ENCODE measurements around the gene TAF11L8.
"Not testable (repeated sequence)": the region's sequence is repeated elsewhere in the genome, so short reads cannot be mapped to it uniquely, and the experiment has no call there.

Gene TAF11L8

GRCh38 chr5:17590860-17591259 is at the start of gene TAF11L8:
TSS of gene TAF11L8 (minus strand) at chr5:17590960.
- not testable (repeated sequence) for DNase-seq

DNA sequence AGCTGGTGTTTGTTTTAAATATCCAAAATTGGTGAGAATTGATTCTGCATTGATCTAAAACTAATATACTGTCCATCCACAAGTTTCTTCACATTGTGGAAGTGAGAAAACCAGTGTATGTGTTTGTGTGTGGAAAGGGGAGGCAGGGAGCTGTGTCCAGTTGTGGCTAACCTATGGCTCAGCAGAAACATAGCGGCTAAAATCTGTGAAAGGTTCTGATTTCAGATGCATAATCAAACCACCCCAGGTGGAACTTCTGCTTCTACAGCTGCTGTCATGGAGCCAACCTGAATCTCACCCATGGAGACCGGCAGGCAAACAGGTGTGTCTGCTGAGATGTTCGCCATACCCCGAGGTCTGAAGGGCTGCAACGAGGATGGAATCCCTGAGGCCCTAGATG is 43.4 kb upstream of the TAF11L8 start, which contains the start of gene TAF11L14:
Gene TAF11L14, plus strand, starts transcription at position 301 of the 400 bp plus-strand sequence.
- no peak for DNase-seq

DNA sequence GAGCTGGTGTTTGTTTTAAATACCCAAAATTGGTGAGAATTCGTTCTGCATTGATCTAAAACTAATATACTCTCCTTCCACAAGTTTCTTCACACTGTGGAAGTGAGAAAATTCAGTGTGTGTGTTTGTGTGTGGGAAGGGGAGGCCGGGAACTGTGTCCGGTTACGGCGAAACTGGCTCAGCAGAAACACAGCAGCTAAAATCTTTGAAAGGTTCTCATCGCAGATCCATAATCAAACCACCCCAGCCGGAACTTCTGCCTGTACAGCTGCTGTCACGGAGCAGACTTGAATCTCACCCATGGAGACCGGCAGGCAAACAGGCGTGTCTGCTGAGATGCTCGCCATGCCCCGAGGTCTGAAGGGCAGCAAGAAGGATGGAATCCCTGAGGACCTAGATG is 41.0 kb upstream of the TAF11L8 start, which contains the start of gene TAF11L13:
Gene TAF11L13, plus strand, starts transcription at position 301 of the 400 bp plus-strand sequence.
- not testable (repeated sequence) for DNase-seq

DNA sequence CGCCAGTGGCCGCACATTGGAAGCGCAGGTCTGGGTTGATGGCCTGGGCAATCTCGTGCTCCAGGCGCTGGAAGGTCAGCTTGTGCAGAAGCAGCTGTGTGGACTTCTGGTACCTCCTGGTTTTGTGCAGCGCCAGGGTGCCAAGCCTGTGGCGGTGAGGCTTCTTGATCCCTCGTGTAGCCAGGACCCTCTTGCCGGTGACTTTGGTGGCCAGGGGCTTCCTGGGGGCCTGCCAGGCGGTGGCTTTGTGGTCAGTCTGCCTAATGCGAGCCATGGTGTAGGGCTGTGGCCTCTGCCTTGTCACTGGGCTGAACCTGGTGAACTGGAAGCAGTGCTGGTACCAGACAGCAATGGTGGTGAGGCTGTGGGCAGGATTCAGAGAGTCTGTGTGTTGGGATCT is 34.9 kb upstream of the TAF11L8 start:
- DNase-seq, result no peak

GRCh38 chr5:17620627-17621026 is 29.9 kb upstream of the TAF11L8 start:
- no peak for DNase-seq

GRCh38 chr5:17619354-17619753 is 28.6 kb upstream of the TAF11L8 start:
- no peak for DNase-seq

DNA sequence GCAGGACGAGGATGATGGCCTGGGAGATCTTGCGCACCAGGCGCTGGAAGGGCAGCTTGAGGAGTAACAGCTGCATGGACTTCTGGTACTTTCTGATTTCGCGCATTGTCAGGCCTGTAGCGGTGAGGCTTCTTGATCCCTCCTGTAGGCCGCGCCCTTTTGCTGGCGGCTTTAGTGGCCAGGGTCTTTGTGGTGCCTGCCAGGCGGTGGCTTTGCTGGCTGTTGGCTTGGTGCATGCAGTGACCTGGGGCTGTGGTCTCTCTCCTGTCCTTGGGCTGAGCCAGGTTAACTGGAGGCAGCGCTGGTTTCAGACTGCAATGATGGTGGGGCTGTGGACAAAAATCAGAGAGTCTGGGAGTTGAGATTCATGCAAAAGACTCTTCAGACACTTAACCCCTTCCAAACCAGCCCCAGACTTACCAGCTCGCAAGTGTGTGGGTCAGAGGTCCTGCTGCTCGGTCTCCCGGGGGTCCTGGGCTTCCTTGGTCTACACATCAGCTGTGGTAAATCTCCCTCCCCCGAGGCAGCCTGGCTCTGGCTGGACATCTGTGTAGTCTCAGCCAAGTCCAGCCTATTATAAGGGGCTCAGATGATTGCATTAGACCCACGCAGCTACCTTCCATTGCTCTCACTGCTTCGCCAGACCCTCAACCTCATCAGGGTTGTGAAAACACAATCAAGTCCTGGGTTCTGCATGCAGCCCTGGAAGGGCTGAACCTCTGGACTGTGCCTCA is 24.3 kb upstream of the TAF11L8 start:
- no peak for DNase-seq

DNA sequence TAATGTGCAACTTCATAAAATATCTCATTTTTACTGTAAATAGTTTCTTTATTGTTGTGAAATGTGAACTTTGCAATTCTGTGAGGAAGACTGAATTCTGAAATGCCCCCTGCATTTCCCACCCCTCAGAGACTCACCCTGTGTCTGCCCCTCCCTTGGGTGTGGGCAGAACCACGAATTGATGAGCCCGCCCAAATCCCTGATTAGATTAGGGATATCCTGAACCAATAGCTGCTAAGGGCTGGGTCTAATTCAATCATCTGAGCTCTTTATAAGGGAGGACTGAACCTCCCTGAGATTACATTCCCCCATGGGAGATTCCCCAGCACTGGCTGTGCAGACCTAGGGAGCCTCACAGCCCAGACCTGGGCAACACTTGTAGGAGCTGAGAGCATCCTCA is 19.3 kb upstream of the TAF11L8 start, which contains the start of gene TAF11L12:
Gene TAF11L12, plus strand, starts transcription at position 301 of the 400 bp plus-strand sequence.
- DNase-seq, result not testable (repeated sequence)

- not testable (repeated sequence) for DNase-seq
These were observed 16.7 kb upstream of the TAF11L8 start for GRCh38 chr5:17607461-17607860.

GRCh38 chr5:17604951-17605350 is 14.2 kb upstream of the TAF11L8 start:
- DNase-seq, result no peak

GRCh38 chr5:17603880-17604279 is 13.1 kb upstream of the TAF11L8 start, which contains the start of gene TAF11L11:
TSS of gene TAF11L11 (plus strand) at chr5:17604183.
- DNase-seq, result not testable (repeated sequence)

GRCh38 chr5:17597728-17598127 is 7.0 kb upstream of the TAF11L8 start, which contains the start of gene TAF11L10:
TSS of gene TAF11L10 (minus strand) at chr5:17597828.
- not testable (repeated sequence) for DNase-seq

DNA sequence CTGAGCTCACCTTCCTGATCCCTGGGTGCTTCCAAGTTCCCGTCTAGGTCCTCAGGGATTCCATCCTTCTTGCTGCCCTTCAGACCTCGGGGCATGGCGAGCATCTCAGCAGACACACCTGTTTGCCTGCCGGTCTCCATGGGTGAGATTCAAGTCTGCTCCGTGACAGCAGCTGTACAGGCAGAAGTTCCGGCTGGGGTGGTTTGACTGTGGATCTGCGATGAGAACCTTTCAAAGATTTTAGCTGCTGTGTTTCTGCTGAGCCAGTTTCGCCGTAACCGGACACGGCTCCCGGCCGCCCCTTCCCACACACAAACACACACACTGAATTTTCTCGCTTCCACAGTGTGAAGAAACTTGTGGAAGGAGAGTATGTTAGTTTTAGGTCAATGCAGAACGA is 3.5 kb upstream of the TAF11L8 start, which contains the start of gene TAF11L9:
Gene TAF11L9, minus strand, starts transcription at position 140 of the 400 bp plus-strand sequence.
- DNase-seq, result not testable (repeated sequence)

- DNase-seq, result not testable (repeated sequence)
These were observed 5.1 kb downstream of the TAF11L8 start, which contains the start of gene TAF11L7 for GRCh38 chr5:17585658-17586057. TSS of gene TAF11L7 (minus strand) at chr5:17585758.

All from HCEC 1CT (cell line).